IMR-90 (cell line): ENCODE measurements around the gene CBS. TPM values are rescaled to one million over a fixed set of nuclear protein-coding genes. Genes with fewer than 3 reads are reported as not detected.

Experiments used
- ATAC-seq: fragments of 200-7000 bp; cut with Tn5 transposase; 2 replicates; pipeline ENCODE4 v1.9.1; 2020; ENCODE audit warnings: low read depth, mild to moderate bottlenecking, moderate library complexity
- BruUV-seq: library from RNA; stranded (reverse); fragments of 400-500 nt; replicated peaks from 2 replicates; lab custom pipeline; 2021; lab: Mats Ljungman, UMichigan
- CTCF ChIA-PET: fragments of 300-600 bp; formaldehyde crosslinking; extraction: SDS; loops from one replicate; lab custom pipeline; 2021; ENCODE audit warnings: antibody characterized with exemption; lab: Yijun Ruan, JAX
- POLR2A ChIA-PET: fragments of 300-600 bp; sonication (Branson Sonifier 250); formaldehyde crosslinking; loops from one replicate; lab custom pipeline; 2022; ENCODE audit warnings: antibody characterized with exemption; ENCODE audit not compliant: unreplicated experiment; lab: Charles Lee
- DNase-seq: peaks from one replicate; pipeline ENCODE4 v3.0.0; 2013
- H2AFZ ChIP-seq: replicated peaks from 2 replicates; pipeline ENCODE3; 2013; ENCODE audit warnings: low read length, mild to moderate bottlenecking; ENCODE audit not compliant: poor library complexity
- H2AK5ac ChIP-seq: 2 replicates; pipeline ENCODE4 v1.6.1; 2013; ENCODE audit warnings: low read depth, low read length, inconsistent platforms
- H2AK9ac ChIP-seq: replicated peaks from 2 replicates; pipeline ENCODE3; 2013; ENCODE audit warnings: mild to moderate bottlenecking, low read depth, low read length, moderate library complexity; ENCODE audit not compliant: poor library complexity
- H2BK120ac ChIP-seq: 2 replicates; pipeline ENCODE4 v1.6.1; 2013; ENCODE audit warnings: low read depth, low read length, inconsistent platforms
- H2BK15ac ChIP-seq: 3 replicates; pipeline ENCODE4 v1.6.1; 2013; ENCODE audit warnings: low read depth, low read length, inconsistent platforms
- H2BK20ac ChIP-seq: 2 replicates; pipeline ENCODE4 v1.6.1; 2013; ENCODE audit warnings: low read depth, mild to moderate bottlenecking, inconsistent platforms, low read length, moderate library complexity
- H2BK5ac ChIP-seq: 2 replicates; pipeline ENCODE4 v1.6.1; 2013; ENCODE audit warnings: mild to moderate bottlenecking, low read depth, low read length, inconsistent platforms; ENCODE audit not compliant: poor library complexity, severe bottlenecking
- H3K14ac ChIP-seq: replicated peaks from 2 replicates; pipeline ENCODE4 v1.6.1; 2013; ENCODE audit warnings: low read depth, low read length, inconsistent platforms
- H3K18ac ChIP-seq: 2 replicates; pipeline ENCODE4 v1.6.1; 2013; ENCODE audit warnings: low read depth, low read length, control low read depth
- H3K23ac ChIP-seq: 2 replicates; pipeline ENCODE4 v1.6.1; 2013; ENCODE audit warnings: low read depth, low read length, inconsistent platforms
- H3K27ac ChIP-seq: 2 replicates; pipeline ENCODE4 v1.5.1; 2013; ENCODE audit warnings: mild to moderate bottlenecking, control low read depth, low read length; ENCODE audit not compliant: insufficient read depth
- H3K27me3 ChIP-seq: 2 replicates; pipeline ENCODE4 v1.6.1; 2013; ENCODE audit warnings: low read length; ENCODE audit not compliant: control insufficient read depth, insufficient read depth
- H3K36me3 ChIP-seq: 2 replicates; pipeline ENCODE4 v1.6.1; 2013; ENCODE audit warnings: low read length, mixed read lengths; ENCODE audit not compliant: control insufficient read depth, insufficient read depth
- H3K4ac ChIP-seq: 2 replicates; pipeline ENCODE4 v1.6.1; 2013; ENCODE audit warnings: low read depth, low read length, inconsistent platforms
- H3K4me1 ChIP-seq: 2 replicates; pipeline ENCODE4 v1.6.1; 2013; ENCODE audit warnings: low read length, mixed read lengths; ENCODE audit not compliant: control insufficient read depth, insufficient read depth
- H3K4me2 ChIP-seq: 2 replicates; pipeline ENCODE4 v1.6.1; 2013; ENCODE audit warnings: low read depth, mild to moderate bottlenecking, control low read depth, low read length, moderate library complexity
- H3K4me3 ChIP-seq: 2 replicates; pipeline ENCODE4 v1.5.1; 2013; ENCODE audit warnings: low read depth, mild to moderate bottlenecking, control low read depth, low read length, moderate library complexity; ENCODE audit not compliant: insufficient read depth
- H3K56ac ChIP-seq: 2 replicates; pipeline ENCODE4 v1.6.1; 2013; ENCODE audit warnings: low read length, inconsistent platforms; ENCODE audit not compliant: insufficient read depth; ENCODE audit errors: extremely low read depth
- H3K79me1 ChIP-seq, 2 experiments: 2 replicates each; pipeline ENCODE4 v1.6.1; 2013; ENCODE audit warnings: low read length in 2 of 2, inconsistent platforms in 1 of 2, low read depth in 1 of 2
- H3K9ac ChIP-seq: 2 replicates; pipeline ENCODE4 v1.6.1; 2013; ENCODE audit warnings: low read depth, low read length, control low read depth
- H3K9me1 ChIP-seq: 2 replicates; pipeline ENCODE4 v1.6.1; 2013; ENCODE audit warnings: low read length, inconsistent platforms; ENCODE audit not compliant: insufficient read depth
- H3K9me3 ChIP-seq: 2 replicates; pipeline ENCODE4 v1.6.1; 2013; ENCODE audit warnings: low read length; ENCODE audit not compliant: control insufficient read depth, insufficient read depth
- H4K20me1 ChIP-seq: 2 replicates; pipeline ENCODE4 v1.6.1; 2013; ENCODE audit warnings: low read length, inconsistent platforms; ENCODE audit not compliant: insufficient read depth
- H4K5ac ChIP-seq: 2 replicates; pipeline ENCODE4 v1.6.1; 2013; ENCODE audit warnings: mild to moderate bottlenecking, low read depth, low read length, control low read depth
- H4K8ac ChIP-seq, 2 experiments: 2 replicates each; pipeline ENCODE4 v1.6.1; 2013; ENCODE audit warnings: low read depth in 2 of 2, low read length in 2 of 2, control low read depth in 1 of 2, inconsistent platforms in 1 of 2
- H4K91ac ChIP-seq: 2 replicates; pipeline ENCODE4 v1.6.1; 2013; ENCODE audit warnings: low read depth, low read length, inconsistent platforms; ENCODE audit not compliant: insufficient read depth
- CEBPB ChIP-seq: IDR thresholded peaks from 2 replicates; pipeline ENCODE4 v1.6.1; 2012; ENCODE audit warnings: low read depth, low read length, improper control_type of control experiment
- FOS ChIP-seq: fragments of 150-350 bp; IDR thresholded peaks from 2 replicates; pipeline ENCODE4 v1.6.1; 2016; ENCODE audit warnings: low read depth, low read length
- MAFK ChIP-seq: IDR thresholded peaks from 2 replicates; pipeline ENCODE4 v1.6.1; 2012; ENCODE audit warnings: low read depth, low read length, improper control_type of control experiment
- MAZ ChIP-seq: IDR thresholded peaks from 2 replicates; pipeline ENCODE4 v1.6.1; 2012; ENCODE audit warnings: low read depth, mild to moderate bottlenecking, low read length, improper control_type of control experiment, moderate library complexity, borderline replicate concordance
- RAD21 ChIP-seq: IDR thresholded peaks from 2 replicates; pipeline ENCODE4 v1.6.1; 2012; ENCODE audit warnings: low read length, improper control_type of control experiment
- RCOR1 ChIP-seq: IDR thresholded peaks from 2 replicates; pipeline ENCODE4 v1.6.1; 2012; ENCODE audit warnings: mild to moderate bottlenecking, low read length, improper control_type of control experiment; ENCODE audit not compliant: insufficient replicate concordance
- WGBS, 2 experiments: methylation state at CpG; one replicate each; pipeline versions ENCODE4 v1.1.5 to v1.1.7; 2013; ENCODE audit warnings: missing lambda C conversion rate in 2 of 2; ENCODE audit not compliant: insufficient read length in 1 of 2; ENCODE audit errors: extremely low coverage in 2 of 2; 5-methylcytosine and 5-hydroxymethylcytosine counted together
- dilution Hi-C: fragments of 300-500 bp; cut with HindIII; formaldehyde crosslinking; loops from one replicate; pipeline ENCODE4 v1.14.3; 2018; ENCODE audit warnings: low sequenced_read_pairs; ENCODE audit not compliant: unreplicated experiment
- in situ Hi-C: fragments of 300-500 bp; cut with MboI; formaldehyde crosslinking; loops from 3 replicates; pipeline ENCODE4 v1.14.3; 2019; ENCODE audit warnings: low sequenced_read_pairs, inconsistent platforms, mixed read lengths
- intact Hi-C: fragments of 100-400 bp; cut with micrococcal nuclease; formaldehyde crosslinking; loops from 2 replicates; pipeline ENCODE4 v1.10.0; 2022
- polyA plus RNA-seq, 3 experiments: library from polyadenylated mRNA; depleted of rRNA; stranded (reverse); fragments of >200 nt; gene quantifications; 2 replicates each; pipeline ENCODE4 v1.2.3, GENCODE V29; 2012; ENCODE audit warnings: low replicate concordance in 1 of 3
- total RNA-seq: library from RNA; depleted of rRNA; stranded (reverse); fragments of >200 nt; gene quantifications from 2 replicates; pipeline ENCODE4 v1.2.3, GENCODE V29; 2012

CBS gene
- total and polyA plus RNA-seq, 2 of the 4 experiments (the other 2 are of a cell fraction): 38.5 to 54.3 TPM

DNA sequence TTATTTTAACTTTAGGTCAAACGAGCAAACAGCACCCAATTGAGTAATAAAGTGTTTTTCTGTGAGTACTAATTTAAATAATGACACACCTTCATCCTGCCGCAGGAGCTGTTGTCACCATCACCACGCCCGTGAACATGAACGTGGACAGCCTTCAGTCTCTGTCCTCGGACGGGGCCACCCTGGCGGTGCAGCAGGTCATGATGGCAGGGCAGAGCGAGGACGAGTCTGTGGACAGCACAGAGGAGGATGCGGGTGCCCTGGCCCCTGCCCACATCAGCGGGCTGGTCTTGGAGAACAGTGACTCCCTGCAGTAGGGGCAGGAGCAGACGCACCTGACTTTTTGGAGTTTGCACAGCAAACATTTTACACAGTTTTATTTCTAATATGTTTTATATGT, 45.9 kb downstream of the CBS start:
- Histone ChIP-seq H3K4me3 (no peak overlapping the region), H4K8ac (no peak overlapping the region), H3K36me3 (peaks cover 36% of the 10 kb centered on the region), H2BK20ac (no peak overlapping the region), H3K4me1 (peaks cover 9% of the 10 kb centered on the region), H2BK120ac (no peak overlapping the region), H3K79me1 (peaks cover 7 to 31% of the 10 kb centered on the region in 2 experiments), H4K20me1 (no peaks in the 10 kb centered on the region), H3K9ac (no peak overlapping the region), H2BK5ac (no peak overlapping the region), H3K14ac (no peak overlapping the region), H3K56ac (no peak overlapping the region), H3K4me2 (no peak overlapping the region), H3K4ac (no peak overlapping the region), H3K9me1 (peaks cover 25% of the 10 kb centered on the region), H2BK15ac (no peak overlapping the region), H3K18ac (no peak overlapping the region), H3K27ac (no peak overlapping the region), H4K91ac (no peak overlapping the region), H4K5ac (no peak overlapping the region), H3K23ac (no peak overlapping the region), H3K9me3 (no peaks in the 10 kb centered on the region), H2AK5ac (no peak overlapping the region), H3K27me3 (no peaks in the 10 kb centered on the region), H2AFZ (no peak overlapping the region), H2AK9ac (no peak overlapping the region)
- ChIA-PET POLR2A (no interaction called here), CTCF (no interaction called here)
- in situ Hi-C loops: no loop called here
- intact Hi-C loops: no loop called here
- dilution Hi-C loops: no loop called here
- DNase-seq (no peak), ATAC-seq (no peak)
- WGBS, 2 experiments: 92% methylated on average over 9 of the region's 13 CpGs; no CpG with 5 or more reads in 1 of the 2 experiments
- BruUV-seq: no TSS peak
- TF ChIP-seq MAZ (no peak), RAD21 (no peak), CEBPB (no peak), FOS (no peak), MAFK (no peak), RCOR1 (no peak)
